GM23338 (cell line): ENCODE results near the gene TMEM200A. TPM values are rescaled to one million over a fixed set of nuclear protein-coding genes. Genes with fewer than 3 reads are reported as not detected.

Experiments
- ATAC-seq: fragments of 200-7000 bp; cut with Tn5 transposase; 3 replicates; pipeline ENCODE4 v1.9.1; 2020
- DNase-seq: peaks from one replicate; pipeline ENCODE4 v3.0.0-alpha.2; 2015; ENCODE audit warnings: low spot score
- H2AFZ ChIP-seq: fragments of 200-600 bp; sonication (generic); 2 replicates; pipeline ENCODE4 v1.8.0; 2016; ENCODE audit warnings: antibody characterized with exemption, mild to moderate bottlenecking, moderate library complexity
- H3F3A ChIP-seq: fragments of 200-600 bp; sonication (generic); replicated peaks from 2 replicates; pipeline ENCODE4 v1.8.0; 2017; ENCODE audit warnings: antibody characterized with exemption, mixed run types, low read depth
- H3K27ac ChIP-seq: fragments of 200-600 bp; sonication (generic); 2 replicates; pipeline ENCODE4 v1.6.1; 2016; ENCODE audit warnings: low read depth
- H3K27me3 ChIP-seq: fragments of 200-600 bp; sonication (generic); 2 replicates; pipeline ENCODE4 v1.8.0; 2016; ENCODE audit warnings: mild to moderate bottlenecking, mixed run types, moderate library complexity; ENCODE audit not compliant: insufficient read depth
- H3K36me3 ChIP-seq: fragments of 200-600 bp; sonication (generic); 2 replicates; pipeline ENCODE4 v1.8.0; 2016; ENCODE audit warnings: mild to moderate bottlenecking; ENCODE audit not compliant: insufficient read depth
- H3K4me1 ChIP-seq: fragments of 200-600 bp; sonication (generic); 2 replicates; pipeline ENCODE4 v1.8.0; 2016; ENCODE audit warnings: mild to moderate bottlenecking, moderate library complexity; ENCODE audit not compliant: insufficient read depth
- H3K4me2 ChIP-seq: fragments of 200-600 bp; sonication (generic); 2 replicates; pipeline ENCODE4 v1.7.1; 2017; ENCODE audit warnings: mixed run types
- H3K4me3 ChIP-seq: fragments of 200-600 bp; sonication (generic); 2 replicates; pipeline ENCODE4 v1.6.1; 2016; ENCODE audit warnings: mixed run types
- H3K79me2 ChIP-seq: fragments of 200-600 bp; sonication (generic); replicated peaks from 2 replicates; pipeline ENCODE4 v1.8.0; 2017; ENCODE audit warnings: mild to moderate bottlenecking; ENCODE audit not compliant: insufficient read depth
- H3K9me2 ChIP-seq: fragments of 200-600 bp; sonication (generic); 2 replicates; pipeline ENCODE4 v1.8.0; 2017; ENCODE audit not compliant: insufficient read depth
- H4K20me1 ChIP-seq: fragments of 200-600 bp; sonication (generic); replicated peaks from 2 replicates; pipeline ENCODE4 v1.8.0; 2017; ENCODE audit warnings: mild to moderate bottlenecking; ENCODE audit not compliant: insufficient read depth
- H3K27ac Mint-ChIP-seq: 2 replicates; pipeline ENCODE4 v1.8.0; 2020; ENCODE audit warnings: inconsistent platforms, mild to moderate bottlenecking, moderate library complexity, mixed read lengths
- H3K27me3 Mint-ChIP-seq: 3 replicates; pipeline ENCODE4 v1.8.0; 2022; ENCODE audit warnings: low read depth, mild to moderate bottlenecking, moderate library complexity, mixed read lengths, inconsistent platforms; ENCODE audit not compliant: insufficient read depth, poor library complexity
- H3K36me3 Mint-ChIP-seq: 3 replicates; pipeline ENCODE4 v1.8.0; 2021; ENCODE audit warnings: low read depth, mild to moderate bottlenecking, inconsistent platforms, moderate library complexity, mixed read lengths
- H3K4me1 Mint-ChIP-seq: 3 replicates; pipeline ENCODE4 v1.8.0; 2020; ENCODE audit warnings: mild to moderate bottlenecking, inconsistent platforms, mixed read lengths
- H3K4me3 Mint-ChIP-seq: 3 replicates; pipeline ENCODE4 v1.8.0; 2021; ENCODE audit warnings: moderate library complexity, mild to moderate bottlenecking, inconsistent platforms, mixed read lengths
- H3K9me3 Mint-ChIP-seq: 3 replicates; pipeline ENCODE4 v1.8.0; 2020; ENCODE audit warnings: moderate library complexity, mild to moderate bottlenecking, inconsistent platforms, mixed read lengths
- CREB1 ChIP-seq: fragments of 250-450 bp; sonication (Bioruptor Pico); IDR thresholded peaks from 2 replicates; pipeline ENCODE4 v1.5.0; 2020; ENCODE audit warnings: low read depth, mild to moderate bottlenecking, moderate library complexity
- EZH2 ChIP-seq: fragments of 200-600 bp; sonication (generic); IDR thresholded peaks from one replicate; pipeline ENCODE4 v1.8.0; 2017; ENCODE audit warnings: antibody characterized with exemption, mild to moderate bottlenecking, low read depth; ENCODE audit not compliant: unreplicated experiment
- EZH2phosphoT487 ChIP-seq: fragments of 200-600 bp; sonication (generic); IDR thresholded peaks from one replicate; pipeline ENCODE4 v1.8.1; 2018; ENCODE audit warnings: antibody characterized with exemption; ENCODE audit not compliant: unreplicated experiment
- JUNB ChIP-seq: IDR thresholded peaks from one replicate; pipeline ENCODE4 v1.6.1; 2016; ENCODE audit warnings: antibody characterized with exemption; ENCODE audit not compliant: unreplicated experiment
- NANOG ChIP-seq: IDR thresholded peaks from 2 replicates; pipeline ENCODE4 v1.6.1; 2016; ENCODE audit warnings: antibody characterized with exemption, borderline replicate concordance
- POLR2AphosphoS5 ChIP-seq: IDR thresholded peaks from 2 replicates; pipeline ENCODE4 v1.6.1; 2016; ENCODE audit warnings: antibody characterized with exemption, low read depth
- STAT1 ChIP-seq: IDR thresholded peaks from one replicate; pipeline ENCODE4 v1.6.1; 2016; ENCODE audit warnings: antibody characterized with exemption; ENCODE audit not compliant: unreplicated experiment
- ZNF114 ChIP-seq: fragments of 250-450 bp; sonication (Bioruptor Pico); IDR thresholded peaks from 2 replicates; pipeline ENCODE4 v1.5.0; 2020; ENCODE audit warnings: mild to moderate bottlenecking, moderate library complexity
- ZNF331 ChIP-seq: fragments of 250-450 bp; sonication (Bioruptor Pico); IDR thresholded peaks from 2 replicates; pipeline ENCODE4 v1.5.0; 2020; ENCODE audit warnings: low read depth, mild to moderate bottlenecking, moderate library complexity
- polyA plus RNA-seq: library from polyadenylated mRNA; unstranded; fragments of >200 nt; fragmentation: Nextera tagmentation; extraction: Ambion mirVana; gene quantifications from 2 replicates; pipeline ENCODE4 v1.2.1, GENCODE V29; 2016
- total RNA-seq: library from RNA; depleted of rRNA; stranded (reverse); fragments of >200 nt; shearing (Covaris generic); gene quantifications from 2 replicates; pipeline ENCODE4 v1.2.3, GENCODE V29; 2014
- TF ChIP-seq, protein P1 (sequence below): IDR thresholded peaks from 2 replicates; pipeline ENCODE4 v1.6.1; 2016; ENCODE audit warnings: antibody characterized with exemption
- TF ChIP-seq, protein P2 (sequence below), 2 experiments: fragments of 200-600 bp in 1 of 2; sonication (generic) in 1 of 2; conservative IDR thresholded peaks; 2 replicates each; pipeline versions ENCODE4 v1.5.1 to v1.6.1; 2016 to 2017; ENCODE audit warnings: antibody characterized with exemption in 2 of 2, low read depth in 2 of 2, mild to moderate bottlenecking in 2 of 2, moderate library complexity in 1 of 2
- TF ChIP-seq, protein P3 (sequence below): fragments of 250-450 bp; sonication (Bioruptor Pico); IDR thresholded peaks from 2 replicates; pipeline ENCODE4 v1.5.0; 2020; ENCODE audit warnings: mild to moderate bottlenecking, moderate library complexity
- TF ChIP-seq, protein P4 (sequence below): IDR thresholded peaks from one replicate; pipeline ENCODE4 v1.6.1; 2018; ENCODE audit warnings: antibody characterized with exemption; ENCODE audit not compliant: unreplicated experiment

The TMEM200A gene
- total and polyA plus RNA-seq, 2 experiments from 2014 or later: 7.1 to 22.7 TPM

DNA sequence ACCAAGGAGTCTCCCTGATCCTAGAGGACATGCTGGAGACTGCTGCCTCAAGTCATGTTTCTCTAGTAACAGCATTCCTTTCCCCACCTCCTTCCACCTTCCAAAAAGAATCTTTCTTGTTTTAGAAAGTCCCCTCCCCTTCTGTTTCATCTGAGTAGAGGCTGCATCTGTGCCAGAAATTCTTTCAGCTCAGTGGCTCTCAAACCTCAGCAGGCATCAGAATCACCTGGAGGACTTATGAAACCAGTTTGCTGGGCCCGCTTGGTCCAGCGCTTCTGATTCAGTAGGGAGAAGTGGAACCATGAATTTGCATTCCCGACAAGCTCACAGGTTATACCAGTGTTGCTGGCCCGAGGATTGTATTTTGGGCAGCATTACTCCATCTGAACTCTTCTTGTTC lies 55.1 kb downstream of the TMEM200A start:
- H3K27me3 ChIP-seq: no peaks in the 10 kb centered on the region
- H3K4me3 Mint-ChIP-seq: no peak overlapping the region
- DNase-seq (peak; percentile 7), ATAC-seq (no peak)
- H3K36me3 Mint-ChIP-seq: peaks cover 3% of the 10 kb centered on the region; the same call in 1 of the 3 replicates
- peaks cover 31% of the 10 kb centered on the region for H3K4me1 Mint-ChIP-seq
- H3K9me2 ChIP-seq: no peaks in the 10 kb centered on the region
- H3K4me1 ChIP-seq: peaks cover 20% of the 10 kb centered on the region; the same call in 1 of the 2 replicates
- H3K4me2 ChIP-seq: no peak overlapping the region
- no peaks in the 10 kb centered on the region for H3K9me3 Mint-ChIP-seq
- H3K79me2 ChIP-seq: 0 out of 2 replicates have a peak, but pooled peaks cover 5% of the 10 kb centered on the region
- H4K20me1 ChIP-seq: no peaks in the 10 kb centered on the region; the same call in none of the 2 replicates
- H3K4me3 ChIP-seq: no peak overlapping the region
- no peaks in the 10 kb centered on the region for H3F3A ChIP-seq
- no peak overlapping the region for H3K27ac ChIP-seq
- H2AFZ ChIP-seq: no peak overlapping the region
- H3K36me3 ChIP-seq: no peaks in the 10 kb centered on the region
- TF ChIP-seq EZH2phosphoT487 (no peak), JUNB (no peak), EZH2 (no peak), ZNF331 (CRISPR knock-in tag) (no peak), NANOG (no peak), STAT1 (no peak), CREB1 (no peak), ZNF114 (no peak), POLR2AphosphoS5 (no peak)
- TF ChIP-seq, protein P1, sequence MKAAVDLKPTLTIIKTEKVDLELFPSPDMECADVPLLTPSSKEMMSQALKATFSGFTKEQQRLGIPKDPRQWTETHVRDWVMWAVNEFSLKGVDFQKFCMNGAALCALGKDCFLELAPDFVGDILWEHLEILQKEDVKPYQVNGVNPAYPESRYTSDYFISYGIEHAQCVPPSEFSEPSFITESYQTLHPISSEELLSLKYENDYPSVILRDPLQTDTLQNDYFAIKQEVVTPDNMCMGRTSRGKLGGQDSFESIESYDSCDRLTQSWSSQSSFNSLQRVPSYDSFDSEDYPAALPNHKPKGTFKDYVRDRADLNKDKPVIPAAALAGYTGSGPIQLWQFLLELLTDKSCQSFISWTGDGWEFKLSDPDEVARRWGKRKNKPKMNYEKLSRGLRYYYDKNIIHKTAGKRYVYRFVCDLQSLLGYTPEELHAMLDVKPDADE: no peak
- TF ChIP-seq, protein P2, sequence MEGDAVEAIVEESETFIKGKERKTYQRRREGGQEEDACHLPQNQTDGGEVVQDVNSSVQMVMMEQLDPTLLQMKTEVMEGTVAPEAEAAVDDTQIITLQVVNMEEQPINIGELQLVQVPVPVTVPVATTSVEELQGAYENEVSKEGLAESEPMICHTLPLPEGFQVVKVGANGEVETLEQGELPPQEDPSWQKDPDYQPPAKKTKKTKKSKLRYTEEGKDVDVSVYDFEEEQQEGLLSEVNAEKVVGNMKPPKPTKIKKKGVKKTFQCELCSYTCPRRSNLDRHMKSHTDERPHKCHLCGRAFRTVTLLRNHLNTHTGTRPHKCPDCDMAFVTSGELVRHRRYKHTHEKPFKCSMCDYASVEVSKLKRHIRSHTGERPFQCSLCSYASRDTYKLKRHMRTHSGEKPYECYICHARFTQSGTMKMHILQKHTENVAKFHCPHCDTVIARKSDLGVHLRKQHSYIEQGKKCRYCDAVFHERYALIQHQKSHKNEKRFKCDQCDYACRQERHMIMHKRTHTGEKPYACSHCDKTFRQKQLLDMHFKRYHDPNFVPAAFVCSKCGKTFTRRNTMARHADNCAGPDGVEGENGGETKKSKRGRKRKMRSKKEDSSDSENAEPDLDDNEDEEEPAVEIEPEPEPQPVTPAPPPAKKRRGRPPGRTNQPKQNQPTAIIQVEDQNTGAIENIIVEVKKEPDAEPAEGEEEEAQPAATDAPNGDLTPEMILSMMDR (conservative IDR thresholded peaks at IDR 0.05; ENCODE audit: low read depth in 2 of 2): no peak
- TF ChIP-seq, protein P3, sequence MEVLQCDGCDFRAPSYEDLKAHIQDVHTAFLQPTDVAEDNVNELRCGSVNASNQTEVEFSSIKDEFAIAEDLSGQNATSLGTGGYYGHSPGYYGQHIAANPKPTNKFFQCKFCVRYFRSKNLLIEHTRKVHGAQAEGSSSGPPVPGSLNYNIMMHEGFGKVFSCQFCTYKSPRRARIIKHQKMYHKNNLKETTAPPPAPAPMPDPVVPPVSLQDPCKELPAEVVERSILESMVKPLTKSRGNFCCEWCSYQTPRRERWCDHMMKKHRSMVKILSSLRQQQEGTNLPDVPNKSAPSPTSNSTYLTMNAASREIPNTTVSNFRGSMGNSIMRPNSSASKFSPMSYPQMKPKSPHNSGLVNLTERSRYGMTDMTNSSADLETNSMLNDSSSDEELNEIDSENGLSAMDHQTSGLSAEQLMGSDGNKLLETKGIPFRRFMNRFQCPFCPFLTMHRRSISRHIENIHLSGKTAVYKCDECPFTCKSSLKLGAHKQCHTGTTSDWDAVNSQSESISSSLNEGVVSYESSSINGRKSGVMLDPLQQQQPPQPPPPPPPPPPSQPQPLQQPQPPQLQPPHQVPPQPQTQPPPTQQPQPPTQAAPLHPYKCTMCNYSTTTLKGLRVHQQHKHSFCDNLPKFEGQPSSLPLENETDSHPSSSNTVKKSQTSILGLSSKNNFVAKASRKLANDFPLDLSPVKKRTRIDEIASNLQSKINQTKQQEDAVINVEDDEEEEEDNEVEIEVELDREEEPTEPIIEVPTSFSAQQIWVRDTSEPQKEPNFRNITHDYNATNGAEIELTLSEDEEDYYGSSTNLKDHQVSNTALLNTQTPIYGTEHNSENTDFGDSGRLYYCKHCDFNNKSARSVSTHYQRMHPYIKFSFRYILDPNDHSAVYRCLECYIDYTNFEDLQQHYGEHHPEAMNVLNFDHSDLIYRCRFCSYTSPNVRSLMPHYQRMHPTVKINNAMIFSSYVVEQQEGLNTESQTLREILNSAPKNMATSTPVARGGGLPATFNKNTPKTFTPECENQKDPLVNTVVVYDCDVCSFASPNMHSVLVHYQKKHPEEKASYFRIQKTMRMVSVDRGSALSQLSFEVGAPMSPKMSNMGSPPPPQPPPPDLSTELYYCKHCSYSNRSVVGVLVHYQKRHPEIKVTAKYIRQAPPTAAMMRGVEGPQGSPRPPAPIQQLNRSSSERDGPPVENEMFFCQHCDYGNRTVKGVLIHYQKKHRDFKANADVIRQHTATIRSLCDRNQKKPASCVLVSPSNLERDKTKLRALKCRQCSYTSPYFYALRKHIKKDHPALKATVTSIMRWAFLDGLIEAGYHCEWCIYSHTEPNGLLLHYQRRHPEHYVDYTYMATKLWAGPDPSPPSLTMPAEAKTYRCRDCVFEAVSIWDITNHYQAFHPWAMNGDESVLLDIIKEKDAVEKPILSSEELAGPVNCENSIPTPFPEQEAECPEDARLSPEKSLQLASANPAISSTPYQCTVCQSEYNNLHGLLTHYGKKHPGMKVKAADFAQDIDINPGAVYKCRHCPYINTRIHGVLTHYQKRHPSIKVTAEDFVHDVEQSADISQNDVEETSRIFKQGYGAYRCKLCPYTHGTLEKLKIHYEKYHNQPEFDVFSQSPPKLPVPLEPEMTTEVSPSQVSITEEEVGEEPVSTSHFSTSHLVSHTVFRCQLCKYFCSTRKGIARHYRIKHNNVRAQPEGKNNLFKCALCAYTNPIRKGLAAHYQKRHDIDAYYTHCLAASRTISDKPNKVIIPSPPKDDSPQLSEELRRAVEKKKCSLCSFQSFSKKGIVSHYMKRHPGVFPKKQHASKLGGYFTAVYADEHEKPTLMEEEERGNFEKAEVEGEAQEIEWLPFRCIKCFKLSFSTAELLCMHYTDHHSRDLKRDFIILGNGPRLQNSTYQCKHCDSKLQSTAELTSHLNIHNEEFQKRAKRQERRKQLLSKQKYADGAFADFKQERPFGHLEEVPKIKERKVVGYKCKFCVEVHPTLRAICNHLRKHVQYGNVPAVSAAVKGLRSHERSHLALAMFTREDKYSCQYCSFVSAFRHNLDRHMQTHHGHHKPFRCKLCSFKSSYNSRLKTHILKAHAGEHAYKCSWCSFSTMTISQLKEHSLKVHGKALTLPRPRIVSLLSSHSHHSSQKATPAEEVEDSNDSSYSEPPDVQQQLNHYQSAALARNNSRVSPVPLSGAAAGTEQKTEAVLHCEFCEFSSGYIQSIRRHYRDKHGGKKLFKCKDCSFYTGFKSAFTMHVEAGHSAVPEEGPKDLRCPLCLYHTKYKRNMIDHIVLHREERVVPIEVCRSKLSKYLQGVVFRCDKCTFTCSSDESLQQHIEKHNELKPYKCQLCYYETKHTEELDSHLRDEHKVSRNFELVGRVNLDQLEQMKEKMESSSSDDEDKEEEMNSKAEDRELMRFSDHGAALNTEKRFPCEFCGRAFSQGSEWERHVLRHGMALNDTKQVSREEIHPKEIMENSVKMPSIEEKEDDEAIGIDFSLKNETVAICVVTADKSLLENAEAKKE (CRISPR knock-in tag): no peak
- TF ChIP-seq, protein P4, sequence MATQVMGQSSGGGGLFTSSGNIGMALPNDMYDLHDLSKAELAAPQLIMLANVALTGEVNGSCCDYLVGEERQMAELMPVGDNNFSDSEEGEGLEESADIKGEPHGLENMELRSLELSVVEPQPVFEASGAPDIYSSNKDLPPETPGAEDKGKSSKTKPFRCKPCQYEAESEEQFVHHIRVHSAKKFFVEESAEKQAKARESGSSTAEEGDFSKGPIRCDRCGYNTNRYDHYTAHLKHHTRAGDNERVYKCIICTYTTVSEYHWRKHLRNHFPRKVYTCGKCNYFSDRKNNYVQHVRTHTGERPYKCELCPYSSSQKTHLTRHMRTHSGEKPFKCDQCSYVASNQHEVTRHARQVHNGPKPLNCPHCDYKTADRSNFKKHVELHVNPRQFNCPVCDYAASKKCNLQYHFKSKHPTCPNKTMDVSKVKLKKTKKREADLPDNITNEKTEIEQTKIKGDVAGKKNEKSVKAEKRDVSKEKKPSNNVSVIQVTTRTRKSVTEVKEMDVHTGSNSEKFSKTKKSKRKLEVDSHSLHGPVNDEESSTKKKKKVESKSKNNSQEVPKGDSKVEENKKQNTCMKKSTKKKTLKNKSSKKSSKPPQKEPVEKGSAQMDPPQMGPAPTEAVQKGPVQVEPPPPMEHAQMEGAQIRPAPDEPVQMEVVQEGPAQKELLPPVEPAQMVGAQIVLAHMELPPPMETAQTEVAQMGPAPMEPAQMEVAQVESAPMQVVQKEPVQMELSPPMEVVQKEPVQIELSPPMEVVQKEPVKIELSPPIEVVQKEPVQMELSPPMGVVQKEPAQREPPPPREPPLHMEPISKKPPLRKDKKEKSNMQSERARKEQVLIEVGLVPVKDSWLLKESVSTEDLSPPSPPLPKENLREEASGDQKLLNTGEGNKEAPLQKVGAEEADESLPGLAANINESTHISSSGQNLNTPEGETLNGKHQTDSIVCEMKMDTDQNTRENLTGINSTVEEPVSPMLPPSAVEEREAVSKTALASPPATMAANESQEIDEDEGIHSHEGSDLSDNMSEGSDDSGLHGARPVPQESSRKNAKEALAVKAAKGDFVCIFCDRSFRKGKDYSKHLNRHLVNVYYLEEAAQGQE: no peak
- H3K27ac Mint-ChIP-seq: no peak overlapping the region; the same call in 1 of the 2 replicates
- H3K27me3 Mint-ChIP-seq: no peaks in the 10 kb centered on the region
